HepG2 (cell line): ENCODE data around the gene SERTAD1. TPM values are rescaled to one million over a fixed set of nuclear protein-coding genes. Genes with fewer than 3 reads are reported as not detected.

ENCODE experiments used
- ATM ChIP-seq: fragments of 450-650 bp; IDR thresholded peaks from 2 replicates; pipeline ENCODE4 v1.7.1; 2017; ENCODE audit warnings: mild to moderate bottlenecking, borderline replicate concordance
- CCAR2 ChIP-seq: fragments of 200-400 bp; formaldehyde crosslinking; optimal IDR thresholded peaks from 2 replicates; pipeline ENCODE3; 2018; ENCODE audit warnings: low read depth, mild to moderate bottlenecking, low read length, moderate library complexity
- FIP1L1 ChIP-seq: fragments of 200-400 bp; formaldehyde crosslinking; IDR thresholded peaks from 2 replicates; pipeline ENCODE4 v1.6.1; 2018; ENCODE audit warnings: low read depth, mild to moderate bottlenecking, low read length, moderate library complexity, borderline replicate concordance; ENCODE audit not compliant: insufficient read depth
- KDM4B ChIP-seq: sonication (generic); formaldehyde crosslinking; IDR thresholded peaks from 2 replicates; pipeline ENCODE4 v1.4.0; 2020; ENCODE audit warnings: missing genetic modification reagents
- NONO ChIP-seq, 2 experiments: fragments of 450-650 bp in 1 of 2; sonication (generic) in 1 of 2; formaldehyde crosslinking in 1 of 2; IDR thresholded peaks in 1 of 2; conservative IDR thresholded peaks in 1 of 2; 2 replicates each; pipeline versions ENCODE4 v1.6.1 to v1.8.0; 2017 to 2022; ENCODE audit warnings: mild to moderate bottlenecking in 1 of 2, missing genetic modification reagents in 1 of 2, moderate library complexity in 1 of 2
- RBAK ChIP-seq: sonication (generic); formaldehyde crosslinking; IDR thresholded peaks from 2 replicates; pipeline ENCODE4 v1.5.1; 2020; ENCODE audit warnings: mild to moderate bottlenecking, missing genetic modification reagents
- SSRP1 ChIP-seq: IDR thresholded peaks from 2 replicates; pipeline ENCODE4 v1.6.1; 2016; ENCODE audit warnings: control low read depth
- TCF7 ChIP-seq: sonication (generic); IDR thresholded peaks from 2 replicates; pipeline ENCODE4 v1.6.1; 2016; ENCODE audit warnings: antibody characterized with exemption, low read depth
- ZFP41 ChIP-seq: sonication (generic); formaldehyde crosslinking; IDR thresholded peaks from 2 replicates; pipeline ENCODE4 v1.4.0; 2020; ENCODE audit warnings: mild to moderate bottlenecking, missing genetic modification reagents, borderline replicate concordance
- ZMYM3 ChIP-seq: sonication (generic); formaldehyde crosslinking; IDR thresholded peaks from 2 replicates; pipeline ENCODE4 v1.5.1; 2020; ENCODE audit warnings: mild to moderate bottlenecking, missing genetic modification reagents
- ZNF441 ChIP-seq: sonication (generic); formaldehyde crosslinking; IDR thresholded peaks from 2 replicates; pipeline ENCODE4 v1.7.0; 2021; ENCODE audit warnings: missing genetic modification reagents, borderline replicate concordance
- ZNF678 ChIP-seq: sonication (generic); formaldehyde crosslinking; IDR thresholded peaks from 2 replicates; pipeline ENCODE4 v1.4.0; 2020; ENCODE audit warnings: mild to moderate bottlenecking, missing genetic modification reagents
- ZNF7 ChIP-seq: IDR thresholded peaks from 2 replicates; pipeline ENCODE4 v1.6.1; 2016; ENCODE audit warnings: missing biosample characterization, missing genetic modification reagents
- ZNF761 ChIP-seq: sonication (generic); formaldehyde crosslinking; conservative IDR thresholded peaks from 2 replicates; pipeline ENCODE4 v1.4.0; 2020; ENCODE audit warnings: mild to moderate bottlenecking, missing genetic modification reagents
- ZNF891 ChIP-seq: sonication (generic); formaldehyde crosslinking; IDR thresholded peaks from 2 replicates; pipeline ENCODE4 v1.5.0; 2020; ENCODE audit warnings: mild to moderate bottlenecking, missing genetic modification reagents
- polyA plus RNA-seq, 8 experiments: library from polyadenylated mRNA; depleted of rRNA in 3 of 8; stranded (reverse) in 7 of 8; unstranded in 1 of 8; fragments of >200 nt; fragmentation: Illumina TruSeq in 4 of 8; extraction: Trizol in 4 of 8; gene quantifications; 2 replicates each; pipeline versions ENCODE4 v1.2.1 to v1.2.3, GENCODE V29; 2011 to 2016; ENCODE audit warnings: low read depth in 4 of 8, missing spikeins in 1 of 8, mixed read lengths in 1 of 8; ENCODE audit not compliant: insufficient read depth in 1 of 8
- total RNA-seq, 5 experiments: library from RNA; depleted of rRNA; stranded (reverse); fragments of >200 nt; fragmentation: Illumina TruSeq; extraction: Trizol; gene quantifications; 2 replicates each; pipeline ENCODE4 v1.2.3, GENCODE V29; 2016; ENCODE audit warnings: low read depth in 1 of 5
- TF ChIP-seq, protein P1 (sequence below): sonication (generic); formaldehyde crosslinking; IDR thresholded peaks from 2 replicates; pipeline ENCODE4 v1.8.1; 2023; ENCODE audit warnings: mild to moderate bottlenecking, missing genetic modification reagents
- TF ChIP-seq, protein P2 (sequence below): IDR thresholded peaks from 2 replicates; pipeline ENCODE4 v1.6.1; 2016; ENCODE audit warnings: low read depth, borderline replicate concordance
- TF ChIP-seq, protein P3 (sequence below): sonication (generic); formaldehyde crosslinking; IDR thresholded peaks from 2 replicates; pipeline ENCODE4 v1.9.0; 2022; ENCODE audit warnings: missing genetic modification reagents, mild to moderate bottlenecking, borderline replicate concordance
- TF ChIP-seq, protein P4 (sequence below): IDR thresholded peaks from 2 replicates; pipeline ENCODE4 v1.6.1; 2016
- TF ChIP-seq, protein P5 (sequence below): IDR thresholded peaks from 2 replicates; pipeline ENCODE4 v1.6.1; 2016; ENCODE audit warnings: mild to moderate bottlenecking
- TF ChIP-seq, protein P6 (sequence below): sonication (generic); formaldehyde crosslinking; IDR thresholded peaks from 2 replicates; pipeline ENCODE4 v1.5.1; 2020; ENCODE audit warnings: missing genetic modification reagents, mild to moderate bottlenecking, borderline replicate concordance

The SERTAD1 gene
- total and polyA plus RNA-seq, 2 of the 13 experiments (the other 11 are each of a cell fraction or from before 2014, with no cell fraction given): 4.3 to 4.5 TPM

DNA sequence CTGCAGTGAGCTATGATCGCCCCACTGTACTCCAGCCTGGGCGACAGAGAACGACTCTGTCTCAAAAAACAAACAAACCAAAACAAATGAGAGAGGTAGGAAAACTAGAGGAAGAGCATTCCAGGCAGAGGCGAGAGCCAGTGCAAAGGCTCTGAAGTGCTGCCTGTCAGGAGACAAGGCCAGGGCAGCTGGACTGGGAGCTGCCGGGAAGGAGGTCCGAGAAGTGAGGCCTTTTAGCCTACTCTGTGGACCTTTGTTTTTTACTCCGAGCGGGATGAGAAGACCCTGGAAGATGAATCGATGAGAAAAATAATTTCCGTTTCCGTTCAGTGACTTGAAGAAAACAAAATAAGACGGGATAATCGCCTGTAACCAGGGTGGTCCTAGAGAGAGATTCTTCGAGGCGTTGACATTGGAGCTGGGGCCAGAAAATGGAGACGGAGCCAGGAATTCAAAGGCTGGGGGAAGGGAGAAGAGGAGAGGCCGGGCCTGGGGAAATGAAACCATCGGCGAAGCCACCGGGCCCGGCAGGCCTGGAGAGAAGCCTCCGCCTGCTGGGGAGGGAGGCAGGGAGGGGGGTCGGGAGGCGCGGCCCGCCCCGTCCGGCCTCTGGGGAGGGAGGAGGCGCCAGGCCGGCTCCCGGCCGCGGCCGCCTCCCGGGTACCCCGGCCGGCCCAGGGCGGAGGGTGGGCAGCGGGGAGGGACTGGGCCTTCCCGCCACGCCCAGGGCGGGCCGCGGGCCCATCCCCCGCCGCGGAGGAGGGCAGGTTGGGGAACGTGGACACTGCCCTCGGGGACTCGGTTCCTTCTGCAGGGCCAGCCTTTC is 7.8 kb upstream of the SERTAD1 start (continued):
- TF ChIP-seq, protein P1, sequence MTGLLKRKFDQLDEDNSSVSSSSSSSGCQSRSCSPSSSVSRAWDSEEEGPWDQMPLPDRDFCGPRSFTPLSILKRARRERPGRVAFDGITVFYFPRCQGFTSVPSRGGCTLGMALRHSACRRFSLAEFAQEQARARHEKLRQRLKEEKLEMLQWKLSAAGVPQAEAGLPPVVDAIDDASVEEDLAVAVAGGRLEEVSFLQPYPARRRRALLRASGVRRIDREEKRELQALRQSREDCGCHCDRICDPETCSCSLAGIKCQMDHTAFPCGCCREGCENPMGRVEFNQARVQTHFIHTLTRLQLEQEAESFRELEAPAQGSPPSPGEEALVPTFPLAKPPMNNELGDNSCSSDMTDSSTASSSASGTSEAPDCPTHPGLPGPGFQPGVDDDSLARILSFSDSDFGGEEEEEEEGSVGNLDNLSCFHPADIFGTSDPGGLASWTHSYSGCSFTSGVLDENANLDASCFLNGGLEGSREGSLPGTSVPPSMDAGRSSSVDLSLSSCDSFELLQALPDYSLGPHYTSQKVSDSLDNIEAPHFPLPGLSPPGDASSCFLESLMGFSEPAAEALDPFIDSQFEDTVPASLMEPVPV: no peak
- TF ChIP-seq FIP1L1 (no peak), ZNF761 (CRISPR knock-in tag) (no peak), KDM4B (no peak), NONO (IDR thresholded peaks at IDR 0.05) (no peak), NONO (CRISPR knock-in tag; conservative IDR thresholded peaks at IDR 0.05) (0 out of 2 replicates have a peak, but pooled peaks have one; percentile 52), ZMYM3 (peak; percentile 33; the same call in 1 of the 2 replicates), TCF7 (no peak), ZNF7 (CRISPR knock-in tag) (no peak), ZFP41 (CRISPR knock-in tag) (no peak), RBAK (CRISPR knock-in tag) (no peak), ATM (no peak), CCAR2 (no peak), ZNF891 (CRISPR knock-in tag) (no peak), SSRP1 (CRISPR knock-in tag) (no peak), ZNF678 (CRISPR knock-in tag) (no peak), ZNF441 (CRISPR knock-in tag) (no peak)
- TF ChIP-seq, protein P2, sequence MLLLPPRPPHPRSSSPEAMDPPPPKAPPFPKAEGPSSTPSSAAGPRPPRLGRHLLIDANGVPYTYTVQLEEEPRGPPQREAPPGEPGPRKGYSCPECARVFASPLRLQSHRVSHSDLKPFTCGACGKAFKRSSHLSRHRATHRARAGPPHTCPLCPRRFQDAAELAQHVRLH (CRISPR knock-in tag): peak; percentile 16; the same call in 1 of the 2 replicates
- TF ChIP-seq, protein P3, sequence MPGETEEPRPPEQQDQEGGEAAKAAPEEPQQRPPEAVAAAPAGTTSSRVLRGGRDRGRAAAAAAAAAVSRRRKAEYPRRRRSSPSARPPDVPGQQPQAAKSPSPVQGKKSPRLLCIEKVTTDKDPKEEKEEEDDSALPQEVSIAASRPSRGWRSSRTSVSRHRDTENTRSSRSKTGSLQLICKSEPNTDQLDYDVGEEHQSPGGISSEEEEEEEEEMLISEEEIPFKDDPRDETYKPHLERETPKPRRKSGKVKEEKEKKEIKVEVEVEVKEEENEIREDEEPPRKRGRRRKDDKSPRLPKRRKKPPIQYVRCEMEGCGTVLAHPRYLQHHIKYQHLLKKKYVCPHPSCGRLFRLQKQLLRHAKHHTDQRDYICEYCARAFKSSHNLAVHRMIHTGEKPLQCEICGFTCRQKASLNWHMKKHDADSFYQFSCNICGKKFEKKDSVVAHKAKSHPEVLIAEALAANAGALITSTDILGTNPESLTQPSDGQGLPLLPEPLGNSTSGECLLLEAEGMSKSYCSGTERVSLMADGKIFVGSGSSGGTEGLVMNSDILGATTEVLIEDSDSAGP (CRISPR knock-in tag): no peak
- TF ChIP-seq, protein P4, sequence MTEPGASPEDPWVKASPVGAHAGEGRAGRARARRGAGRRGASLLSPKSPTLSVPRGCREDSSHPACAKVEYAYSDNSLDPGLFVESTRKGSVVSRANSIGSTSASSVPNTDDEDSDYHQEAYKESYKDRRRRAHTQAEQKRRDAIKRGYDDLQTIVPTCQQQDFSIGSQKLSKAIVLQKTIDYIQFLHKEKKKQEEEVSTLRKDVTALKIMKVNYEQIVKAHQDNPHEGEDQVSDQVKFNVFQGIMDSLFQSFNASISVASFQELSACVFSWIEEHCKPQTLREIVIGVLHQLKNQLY (CRISPR knock-in tag): no peak
- TF ChIP-seq, protein P5, sequence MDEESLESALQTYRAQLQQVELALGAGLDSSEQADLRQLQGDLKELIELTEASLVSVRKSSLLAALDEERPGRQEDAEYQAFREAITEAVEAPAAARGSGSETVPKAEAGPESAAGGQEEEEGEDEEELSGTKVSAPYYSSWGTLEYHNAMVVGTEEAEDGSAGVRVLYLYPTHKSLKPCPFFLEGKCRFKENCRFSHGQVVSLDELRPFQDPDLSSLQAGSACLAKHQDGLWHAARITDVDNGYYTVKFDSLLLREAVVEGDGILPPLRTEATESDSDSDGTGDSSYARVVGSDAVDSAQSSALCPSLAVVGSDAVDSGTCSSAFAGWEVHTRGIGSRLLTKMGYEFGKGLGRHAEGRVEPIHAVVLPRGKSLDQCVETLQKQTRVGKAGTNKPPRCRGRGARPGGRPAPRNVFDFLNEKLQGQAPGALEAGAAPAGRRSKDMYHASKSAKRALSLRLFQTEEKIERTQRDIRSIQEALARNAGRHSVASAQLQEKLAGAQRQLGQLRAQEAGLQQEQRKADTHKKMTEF (CRISPR knock-in tag): no peak; the same call in 1 of the 2 replicates
- TF ChIP-seq, protein P6, sequence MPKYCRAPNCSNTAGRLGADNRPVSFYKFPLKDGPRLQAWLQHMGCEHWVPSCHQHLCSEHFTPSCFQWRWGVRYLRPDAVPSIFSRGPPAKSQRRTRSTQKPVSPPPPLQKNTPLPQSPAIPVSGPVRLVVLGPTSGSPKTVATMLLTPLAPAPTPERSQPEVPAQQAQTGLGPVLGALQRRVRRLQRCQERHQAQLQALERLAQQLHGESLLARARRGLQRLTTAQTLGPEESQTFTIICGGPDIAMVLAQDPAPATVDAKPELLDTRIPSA (CRISPR knock-in tag): no peak
